Measurements from ENCODE around the gene HACL1.

DNA sequence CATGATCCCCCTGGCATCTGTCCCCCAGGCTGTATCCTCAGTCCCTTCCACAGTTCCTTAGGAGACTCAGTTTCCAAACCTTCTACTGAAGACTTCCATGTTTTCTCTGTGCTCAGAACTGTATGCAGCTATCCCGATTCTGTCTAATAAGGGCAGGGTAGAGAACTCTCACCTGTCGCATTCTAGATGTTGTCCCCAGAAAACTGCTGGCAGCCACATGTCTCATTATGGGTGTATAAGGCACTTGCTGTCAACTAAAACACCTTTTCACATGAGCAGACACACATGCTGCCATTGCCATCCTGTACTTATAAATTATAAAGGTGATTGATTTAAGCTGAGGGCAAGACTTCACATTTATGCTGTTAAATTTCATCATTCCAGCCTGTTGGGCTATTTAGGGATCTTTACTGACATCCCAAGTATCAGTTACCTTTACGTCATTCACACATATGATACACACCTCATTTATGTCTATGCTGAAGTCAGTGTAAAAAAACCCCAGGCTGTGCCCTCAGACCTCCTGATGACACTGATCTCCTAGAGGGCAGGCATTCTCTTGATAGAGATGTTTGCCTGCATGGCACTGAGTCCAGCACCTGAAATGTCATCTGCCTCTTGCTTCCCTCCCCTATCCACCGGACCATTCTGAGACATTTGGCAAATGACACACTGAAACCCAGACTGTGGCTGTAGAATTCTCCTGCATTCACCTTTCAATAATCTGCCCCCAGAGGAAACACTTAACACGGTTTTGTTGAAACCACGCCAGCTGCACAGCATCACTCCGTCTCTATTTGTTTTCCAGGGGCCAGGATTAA lies 36.0 kb upstream of the HACL1 start:
- TF ChIP-seq, protein P1, sequence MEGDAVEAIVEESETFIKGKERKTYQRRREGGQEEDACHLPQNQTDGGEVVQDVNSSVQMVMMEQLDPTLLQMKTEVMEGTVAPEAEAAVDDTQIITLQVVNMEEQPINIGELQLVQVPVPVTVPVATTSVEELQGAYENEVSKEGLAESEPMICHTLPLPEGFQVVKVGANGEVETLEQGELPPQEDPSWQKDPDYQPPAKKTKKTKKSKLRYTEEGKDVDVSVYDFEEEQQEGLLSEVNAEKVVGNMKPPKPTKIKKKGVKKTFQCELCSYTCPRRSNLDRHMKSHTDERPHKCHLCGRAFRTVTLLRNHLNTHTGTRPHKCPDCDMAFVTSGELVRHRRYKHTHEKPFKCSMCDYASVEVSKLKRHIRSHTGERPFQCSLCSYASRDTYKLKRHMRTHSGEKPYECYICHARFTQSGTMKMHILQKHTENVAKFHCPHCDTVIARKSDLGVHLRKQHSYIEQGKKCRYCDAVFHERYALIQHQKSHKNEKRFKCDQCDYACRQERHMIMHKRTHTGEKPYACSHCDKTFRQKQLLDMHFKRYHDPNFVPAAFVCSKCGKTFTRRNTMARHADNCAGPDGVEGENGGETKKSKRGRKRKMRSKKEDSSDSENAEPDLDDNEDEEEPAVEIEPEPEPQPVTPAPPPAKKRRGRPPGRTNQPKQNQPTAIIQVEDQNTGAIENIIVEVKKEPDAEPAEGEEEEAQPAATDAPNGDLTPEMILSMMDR (IDR thresholded peaks at IDR 0.05) = no peak
- TF ChIP-seq POLR2AphosphoS5 (IDR thresholded peaks at IDR 0.05) (no peak), POLR2A (IDR thresholded peaks at IDR 0.05) (no peak)
